Activated CD4-positive, CD25-positive, alpha-beta regulatory T cell treated with anti-CD3 and anti-CD28 coated beads, Interleukin-2, amount 50 U/mL, for 24 hours (primary cell): ENCODE measurements around the gene SHF.
A peak's percentile ranks its signal among the peaks of the same experiment; 100 is the strongest.
"Not testable (repeated sequence)": the region's sequence is repeated elsewhere in the genome, so short reads cannot be mapped to it uniquely, and the experiment has no call there.

Experiments used
- ATAC-seq, 2 donors: fragments of 150-1000 bp; cut with Tn5 transposase; one replicate each; pipeline ENCODE4 v1.10.0; 2021; ENCODE audit warnings: mild to moderate bottlenecking in 1 of 2, moderate library complexity in 1 of 2

SHF gene

DNA sequence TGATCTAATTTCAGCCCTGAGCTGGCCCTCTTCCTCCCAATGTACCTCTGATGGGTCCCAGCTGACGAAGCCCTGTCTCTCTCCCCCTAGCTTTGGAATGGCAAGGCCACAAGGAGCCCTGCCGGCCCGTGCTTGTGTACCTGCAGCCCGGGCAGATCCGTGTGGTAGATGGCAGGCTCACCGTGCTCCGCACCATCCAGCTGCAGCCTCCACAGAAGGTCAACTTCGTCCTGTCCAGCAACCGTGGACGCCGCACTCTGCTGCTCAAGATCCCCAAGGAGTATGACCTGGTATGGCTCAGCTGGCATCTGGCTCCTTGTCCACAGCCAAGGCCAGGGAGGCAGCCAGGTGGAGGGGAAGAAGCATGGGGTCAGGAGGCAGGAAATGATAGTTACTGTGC is 43.8 kb downstream of the SHF start:
- ATAC-seq: no peak

- ATAC-seq: no peak
Observed at GRCh38 chr15:45143056-45143455, 44.7 kb downstream of the SHF start.

DNA sequence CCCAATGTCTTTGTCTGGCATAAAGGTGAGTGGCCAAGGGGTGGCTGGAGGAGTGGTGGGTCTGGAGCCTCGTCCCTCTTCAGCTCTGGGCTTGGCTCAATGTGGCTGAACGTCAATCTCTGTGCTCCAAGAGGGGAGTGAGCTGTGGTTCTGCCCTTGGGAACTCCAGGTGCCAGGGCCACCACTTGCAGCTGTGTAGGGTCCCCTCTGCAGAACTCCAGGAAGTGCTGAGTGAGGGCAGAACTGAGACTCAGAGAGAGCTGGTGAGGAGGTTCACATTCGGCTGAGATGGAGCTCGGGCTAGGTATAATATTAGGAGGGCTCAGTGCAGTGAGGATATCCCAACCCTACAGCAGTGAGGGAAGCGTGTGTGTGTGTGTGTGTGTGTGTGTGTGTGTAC is 46.4 kb downstream of the SHF start:
- ATAC-seq: no peak

DNA sequence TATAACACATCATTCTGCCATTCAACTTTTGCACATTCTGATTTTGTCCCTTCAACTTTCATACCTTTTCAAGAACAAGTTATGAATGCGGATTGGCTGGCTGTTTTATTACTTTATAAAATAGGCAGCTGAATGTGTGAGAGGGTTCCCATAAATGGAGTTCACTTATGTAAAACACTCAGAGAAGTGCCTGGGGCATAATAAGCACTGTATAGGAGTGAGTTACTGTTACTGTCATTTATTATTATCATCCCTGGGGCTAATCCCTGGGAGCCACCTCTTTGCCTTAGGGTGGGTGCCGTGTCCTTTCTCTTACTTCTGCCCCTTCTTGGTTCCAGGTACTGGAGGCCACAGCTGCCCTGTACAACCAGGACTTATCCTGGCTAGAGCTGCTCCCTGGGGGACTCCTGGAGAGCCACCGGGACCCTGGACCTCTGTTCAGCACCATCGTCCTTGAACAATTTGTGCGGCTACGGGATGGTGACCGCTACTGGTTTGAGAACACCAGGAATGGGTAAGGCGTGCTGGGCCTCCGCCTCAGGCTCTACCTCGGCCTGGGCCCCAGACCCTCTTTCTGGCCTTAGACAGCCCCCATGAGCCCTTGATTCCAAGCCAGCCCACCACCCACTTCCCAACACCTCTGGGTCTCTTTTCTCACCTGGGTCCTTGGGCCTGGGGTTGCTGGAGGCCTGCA is 47.1 kb downstream of the SHF start:
- no peak for ATAC-seq

GRCh38 chr15:45139770-45140169 is 48.0 kb downstream of the SHF start:
- no peak for ATAC-seq

DNA sequence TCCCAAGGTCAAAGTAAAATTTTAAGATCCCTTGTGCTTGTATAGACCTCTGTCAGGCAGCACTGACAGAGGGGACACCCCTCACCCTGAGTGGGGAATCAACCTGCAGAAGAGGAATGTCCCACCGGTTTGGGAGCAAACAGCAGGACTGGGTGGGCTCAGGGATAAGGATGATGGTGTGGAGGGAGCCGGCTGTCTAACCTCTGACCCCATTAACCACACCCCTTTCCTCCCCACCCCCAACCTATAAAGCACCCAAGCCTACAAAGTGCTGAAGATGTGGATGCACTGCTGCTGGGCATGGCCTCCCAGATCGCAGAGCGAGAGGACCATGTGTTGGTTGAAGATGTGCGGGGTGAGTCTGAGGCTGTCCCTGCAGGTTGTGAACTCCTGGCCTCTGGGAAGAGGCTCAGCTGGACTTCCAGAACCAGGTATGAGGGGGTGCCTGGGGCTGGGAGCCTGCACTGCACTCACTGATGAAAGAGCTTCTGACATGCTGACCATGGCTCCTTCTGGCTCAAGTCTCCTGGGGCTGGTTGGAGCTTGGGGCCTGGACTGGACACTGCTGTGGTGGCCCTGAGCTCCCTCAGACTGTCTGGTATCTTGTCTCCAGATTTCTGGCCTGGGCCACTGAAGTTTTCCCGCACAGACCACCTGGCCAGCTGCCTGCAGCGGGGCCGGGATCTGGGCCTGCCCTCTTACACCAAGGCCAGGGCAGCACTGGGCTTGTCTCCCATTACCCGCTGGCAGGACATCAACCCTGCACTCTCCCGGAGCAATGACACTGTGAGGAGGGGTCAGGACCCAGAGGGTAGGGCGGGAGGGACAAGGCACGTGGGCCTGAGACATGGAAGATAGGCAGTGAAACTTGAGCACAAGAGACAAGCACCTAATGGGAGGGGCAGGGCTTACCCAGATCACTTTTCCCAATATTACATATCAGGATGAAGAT is 48.7 kb downstream of the SHF start:
- no peak for ATAC-seq

DNA sequence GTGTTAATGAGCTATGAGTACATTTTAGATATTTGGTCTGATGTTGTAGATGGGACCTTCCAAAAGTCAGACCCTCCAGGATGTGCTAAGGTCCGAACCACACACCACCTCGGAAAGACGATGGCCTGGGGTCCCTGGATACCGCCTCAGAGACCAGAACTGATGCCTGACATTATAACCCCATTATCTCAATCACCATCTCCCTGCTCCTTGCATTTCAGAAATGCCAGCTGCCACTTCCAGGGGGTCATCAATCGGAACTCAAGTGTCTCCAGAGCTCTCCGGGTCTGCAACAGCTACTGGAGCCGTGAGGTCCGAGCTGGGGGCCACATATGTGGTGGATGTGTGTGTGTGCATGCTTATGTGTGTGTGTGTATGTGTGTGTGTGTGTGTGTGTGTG is 50.1 kb downstream of the SHF start:
- no peak for ATAC-seq

GRCh38 chr15:45136378-45136764 is 51.4 kb downstream of the SHF start:
- no peak for ATAC-seq

DNA sequence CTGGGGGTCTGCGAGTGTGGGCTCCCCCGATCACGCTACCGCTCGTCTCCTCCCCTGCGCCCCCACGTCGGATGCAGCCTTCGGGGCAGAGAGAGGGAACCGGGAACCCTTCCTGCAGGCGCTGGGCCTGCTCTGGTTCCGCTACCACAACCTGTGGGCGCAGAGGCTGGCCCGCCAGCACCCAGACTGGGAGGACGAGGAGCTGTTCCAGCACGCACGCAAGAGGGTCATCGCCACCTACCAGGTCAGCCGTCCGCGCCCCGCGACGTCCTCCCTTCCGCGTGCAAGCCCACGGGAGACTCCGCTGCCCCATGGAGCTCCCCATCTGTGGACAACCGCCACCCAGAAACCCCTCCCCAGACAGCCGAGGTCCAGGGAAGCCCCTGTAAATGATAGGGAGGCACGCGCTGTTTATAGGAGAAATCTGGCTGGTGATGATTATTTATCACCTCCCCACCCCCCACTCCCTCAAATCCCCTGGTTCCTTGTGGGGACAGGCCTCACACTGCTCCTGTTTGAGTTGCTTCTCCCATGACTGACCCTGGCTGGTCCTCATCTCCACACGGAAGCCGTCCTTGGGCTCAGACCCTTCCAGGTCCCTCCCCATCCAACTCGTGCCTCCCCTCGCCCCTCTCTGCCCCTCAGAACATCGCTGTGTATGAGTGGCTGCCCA is 51.9 kb downstream of the SHF start:
- ATAC-seq: not testable (repeated sequence)

DNA sequence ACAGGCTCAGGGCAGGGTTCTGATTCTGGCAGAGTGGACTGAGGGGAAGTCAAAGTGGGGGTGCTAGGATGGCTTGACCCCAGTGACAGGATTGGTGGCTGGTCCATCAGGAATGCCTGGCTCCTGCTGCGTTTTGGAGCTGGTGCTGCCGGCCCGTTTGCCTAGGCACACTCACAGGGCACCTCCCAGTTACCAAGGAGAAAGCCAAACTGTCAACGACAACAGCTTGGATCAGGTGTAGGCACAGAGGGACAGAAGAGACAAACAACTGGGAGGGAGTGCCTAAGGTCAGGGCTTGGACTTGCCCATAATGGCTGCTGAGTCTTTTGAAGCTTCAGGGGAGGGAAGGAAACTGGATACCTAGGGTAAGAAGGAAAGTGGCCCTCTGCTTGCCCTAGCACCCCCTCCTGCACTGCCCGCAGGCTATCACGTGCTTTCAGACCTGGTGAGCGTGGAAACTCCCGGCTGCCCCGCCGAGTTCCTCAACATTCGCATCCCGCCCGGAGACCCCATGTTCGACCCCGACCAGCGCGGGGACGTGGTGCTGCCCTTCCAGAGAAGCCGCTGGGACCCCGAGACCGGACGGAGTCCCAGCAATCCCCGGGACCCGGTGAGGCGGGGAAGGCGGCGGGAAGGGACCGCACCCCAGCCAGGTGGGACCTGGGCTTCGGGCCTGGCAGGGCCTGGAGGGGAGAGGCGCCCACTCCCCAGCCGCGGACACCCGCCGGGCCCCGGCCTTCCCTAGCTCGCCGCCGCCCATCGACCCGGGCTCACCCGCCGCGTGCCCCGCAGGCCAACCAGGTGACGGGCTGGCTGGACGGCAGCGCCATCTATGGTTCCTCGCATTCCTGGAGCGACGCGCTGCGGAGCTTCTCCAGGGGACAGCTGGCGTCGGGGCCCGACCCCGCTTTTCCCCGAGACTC is 52.8 kb downstream of the SHF start:
- ATAC-seq: peak; percentile 31 to 38

GRCh38 chr15:45134046-45134445 is 53.7 kb downstream of the SHF start:
- ATAC-seq: no peak

GRCh38 chr15:45133561-45133920 is 54.2 kb downstream of the SHF start:
- ATAC-seq: no peak

- no peak for ATAC-seq
Observed at GRCh38 chr15:45132844-45133560, 54.8 kb downstream of the SHF start.

- no peak for ATAC-seq
Observed at GRCh38 chr15:45131510-45131909, 56.3 kb downstream of the SHF start.

DNA sequence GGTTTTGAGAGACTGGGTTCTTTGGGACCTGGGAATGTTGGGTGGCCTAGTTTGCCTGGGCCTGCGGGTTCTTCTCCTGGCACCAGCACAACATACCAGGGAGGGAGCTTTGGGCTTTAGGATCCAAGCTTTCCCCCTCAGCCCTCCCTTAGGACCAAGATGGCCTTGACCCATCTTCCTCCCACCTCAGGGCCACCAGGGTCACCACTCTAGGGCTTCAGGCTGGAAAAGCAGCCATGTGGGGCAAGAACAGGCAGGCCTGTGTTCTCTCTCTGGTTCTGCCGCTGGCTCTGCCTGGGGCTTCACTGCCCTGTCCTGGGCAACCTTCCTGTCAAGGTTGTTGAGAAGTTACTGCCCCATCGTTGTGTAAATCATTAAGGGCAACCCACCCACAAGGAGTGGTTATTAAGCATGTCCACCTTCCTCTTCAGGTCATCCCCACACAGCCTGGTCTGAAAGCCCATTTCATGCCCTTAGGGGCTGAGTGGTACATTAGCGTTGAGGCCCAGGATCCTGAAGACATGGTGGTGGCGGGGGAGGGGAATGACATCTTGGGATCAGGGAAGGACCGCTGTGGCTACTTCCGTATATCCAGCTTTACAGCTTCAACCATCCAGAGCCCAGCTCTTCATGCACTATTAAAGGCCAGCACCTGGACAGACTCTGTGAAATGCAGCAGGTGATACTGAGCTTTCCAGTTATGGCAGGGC is 57.3 kb downstream of the SHF start:
- no peak for ATAC-seq

GRCh38 chr15:45129651-45130129 is 58.1 kb downstream of the SHF start, which contains the start of the genes DUOX1 and DUOXA1:
TSS of gene DUOX1 (plus strand) at chr15:45129994. CDS start at chr15:45131967, 1,973 bp downstream.
TSS of gene DUOXA1 (minus strand) at chr15:45129879. CDS start at chr15:45123014, 6,865 bp downstream.
- ATAC-seq: peak; percentile 36 to 57

GRCh38 chr15:45128971-45129639 is 58.7 kb downstream of the SHF start:
- no peak for ATAC-seq

DNA sequence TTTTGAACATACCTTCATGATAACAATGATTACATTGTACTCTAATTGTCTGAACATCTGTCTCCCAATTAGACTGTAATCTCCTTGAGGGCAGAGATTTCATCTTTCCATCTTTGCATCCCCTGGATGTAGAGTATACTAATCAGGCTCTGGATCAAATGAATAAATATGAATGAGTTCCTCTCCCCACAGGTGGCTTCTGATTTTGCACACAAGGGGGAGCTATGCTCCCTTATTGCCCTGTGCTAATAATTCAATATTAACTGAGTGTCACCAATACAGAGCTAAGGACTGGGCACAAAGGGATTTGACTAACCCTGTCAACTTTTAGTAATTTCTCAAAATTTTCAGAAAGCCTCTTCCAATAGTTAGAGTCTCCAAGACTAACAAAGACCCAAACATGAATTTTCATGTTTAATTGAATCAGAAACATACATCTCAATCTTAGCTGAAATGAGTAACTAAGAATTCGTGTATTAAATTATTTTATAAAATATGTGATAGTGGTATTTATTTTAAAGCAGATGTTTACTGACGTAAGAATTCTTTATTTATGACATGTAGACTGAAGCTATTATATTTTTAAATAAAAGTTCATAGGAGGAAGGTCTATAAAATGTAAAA is 61.1 kb downstream of the SHF start:
- ATAC-seq: peak; percentile 55 to 65

DNA sequence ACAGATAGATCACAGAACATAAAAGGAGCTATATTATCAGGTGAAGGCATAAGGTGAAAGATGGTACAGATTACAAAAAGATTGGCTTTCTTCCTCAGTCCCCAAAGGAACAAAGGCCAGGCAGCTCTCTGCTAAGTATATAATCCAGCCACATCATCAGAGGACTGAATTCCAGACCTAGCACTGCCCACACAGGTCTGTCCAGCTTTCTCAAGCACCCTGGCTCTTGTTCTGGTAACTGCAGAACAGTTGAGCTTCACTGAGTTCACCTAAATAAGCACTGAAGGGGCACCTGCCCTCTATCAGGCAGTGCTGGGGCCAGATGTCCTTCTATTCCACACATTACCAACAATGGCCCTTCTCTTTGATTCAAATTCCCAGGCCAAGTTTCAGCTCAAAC is 64.4 kb downstream of the SHF start:
- no peak for ATAC-seq

- ATAC-seq: no peak
Observed at GRCh38 chr15:45122719-45123118, 65.0 kb downstream of the SHF start.
